Stimulated activated CD4-positive, alpha-beta T cell treated with anti-CD3 and anti-CD28 coated beads, Interleukin-1b, Interleukin-23, amount 100 ng/mL, for 24 hours (primary cell): Measurements from ENCODE around the gene GNPDA1.
A peak's percentile ranks its signal among the peaks of the same experiment; 100 is the strongest.

Experiments used
- DNase-seq, 4 experiments: peaks; one replicate each; pipeline ENCODE4 v3.0.0-alpha.2; 2020; ENCODE audit warnings: low read depth in 4 of 4, low spot score in 1 of 4

GNPDA1 gene

DNA sequence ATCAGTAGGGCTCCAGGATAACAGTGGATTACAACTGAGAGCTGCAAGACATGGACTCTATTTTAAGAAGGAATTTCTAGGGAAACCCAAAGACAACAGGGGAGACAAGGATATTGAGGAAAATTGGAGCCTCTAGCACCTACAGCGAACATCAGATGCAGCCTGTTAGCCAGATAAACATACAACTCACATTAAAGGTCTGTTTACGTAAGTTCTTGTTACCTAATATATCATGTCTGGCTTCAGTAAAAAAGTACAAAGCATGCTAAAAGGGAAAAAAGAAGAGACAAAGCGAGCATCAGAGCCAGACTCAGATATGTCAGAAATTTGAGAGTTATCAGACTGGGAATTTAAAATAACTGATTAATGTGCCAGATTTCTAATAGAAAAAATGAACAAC, 17.2 kb downstream of the GNPDA1 start:
- no peak for DNase-seq

GRCh38 chr5:141994511-141995136, 18.2 kb downstream of the GNPDA1 start:
- DNase-seq = no peak

DNA sequence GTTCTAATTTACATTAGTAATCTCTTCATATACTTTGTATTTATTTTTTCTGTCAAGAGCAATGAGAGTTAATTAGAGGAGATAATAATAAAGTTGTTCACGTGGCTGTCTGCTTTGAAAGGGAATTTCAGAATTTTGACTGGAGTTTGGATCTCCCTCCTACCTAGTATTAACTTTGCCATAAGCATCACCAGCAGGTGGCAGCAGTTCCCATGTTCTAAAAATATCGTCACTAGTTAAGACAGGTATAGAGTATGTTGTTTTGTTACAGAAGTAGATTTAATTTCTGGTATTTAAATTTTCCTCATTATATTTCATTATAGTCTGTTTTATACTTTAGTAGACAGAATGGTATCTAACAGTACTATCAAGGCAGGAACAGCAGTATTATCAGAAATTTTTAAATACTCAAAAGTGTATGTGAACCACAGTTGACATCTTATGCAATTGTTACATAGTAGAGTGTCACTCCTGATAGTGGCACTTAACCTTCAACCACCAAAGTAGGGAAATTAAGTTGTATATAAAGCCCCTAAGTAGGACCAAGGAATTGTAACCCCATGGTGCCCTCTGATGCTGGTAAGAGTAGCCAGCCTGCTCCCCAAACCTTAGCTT, 20.4 kb downstream of the GNPDA1 start:
- peak in 3 of 4 experiments; percentile 69 to 72 (median 72) for DNase-seq

- no peak for DNase-seq
These were observed 23.1 kb downstream of the GNPDA1 start for GRCh38 chr5:141989720-141990119.

- no peak for DNase-seq
These were observed 26.8 kb downstream of the GNPDA1 start for GRCh38 chr5:141986072-141986471.

DNA sequence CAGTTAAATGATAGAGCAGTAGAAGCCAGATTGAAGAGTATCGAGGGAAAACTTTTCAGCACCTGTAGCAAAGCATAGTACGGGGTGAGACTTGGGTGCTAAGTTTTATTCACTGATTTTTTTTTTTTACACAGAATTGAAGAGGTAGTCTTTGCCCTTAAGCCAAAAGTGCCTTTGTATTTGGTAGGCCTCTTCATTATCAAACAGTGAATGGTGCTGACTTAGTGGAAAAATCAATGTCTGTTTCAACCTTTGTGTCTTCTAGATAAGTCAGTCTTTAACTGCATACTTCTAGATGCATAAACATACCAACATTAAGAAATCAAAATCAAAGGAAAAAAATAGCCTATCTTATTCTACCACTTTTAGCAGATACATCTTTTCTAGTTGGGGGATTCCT, 30.2 kb downstream of the GNPDA1 start:
- no peak for DNase-seq

DNA sequence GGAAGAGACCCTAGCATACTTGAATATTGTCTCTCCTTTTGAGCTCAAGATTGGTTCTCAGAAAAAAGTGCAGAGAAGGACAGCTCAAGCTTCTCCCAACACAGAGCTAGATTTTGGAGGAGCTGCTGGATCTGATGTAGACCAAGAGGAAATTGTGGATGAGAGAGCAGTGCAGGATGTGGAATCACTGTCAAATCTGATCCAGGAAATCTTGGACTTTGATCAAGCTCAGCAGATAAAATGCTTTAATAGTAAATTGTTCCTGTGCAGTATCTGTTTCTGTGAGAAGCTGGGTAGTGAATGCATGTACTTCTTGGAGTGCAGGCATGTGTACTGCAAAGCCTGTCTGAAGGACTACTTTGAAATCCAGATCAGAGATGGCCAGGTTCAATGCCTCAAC, 34.4 kb downstream of the GNPDA1 start:
- DNase-seq = no peak

GRCh38 chr5:141976176-141976575, 36.7 kb downstream of the GNPDA1 start:
- DNase-seq = no peak

- no peak for DNase-seq
These were observed 38.8 kb downstream of the GNPDA1 start for GRCh38 chr5:141973871-141974595.

- no peak for DNase-seq
These were observed 42.8 kb downstream of the GNPDA1 start for GRCh38 chr5:141969783-141970771.

DNA sequence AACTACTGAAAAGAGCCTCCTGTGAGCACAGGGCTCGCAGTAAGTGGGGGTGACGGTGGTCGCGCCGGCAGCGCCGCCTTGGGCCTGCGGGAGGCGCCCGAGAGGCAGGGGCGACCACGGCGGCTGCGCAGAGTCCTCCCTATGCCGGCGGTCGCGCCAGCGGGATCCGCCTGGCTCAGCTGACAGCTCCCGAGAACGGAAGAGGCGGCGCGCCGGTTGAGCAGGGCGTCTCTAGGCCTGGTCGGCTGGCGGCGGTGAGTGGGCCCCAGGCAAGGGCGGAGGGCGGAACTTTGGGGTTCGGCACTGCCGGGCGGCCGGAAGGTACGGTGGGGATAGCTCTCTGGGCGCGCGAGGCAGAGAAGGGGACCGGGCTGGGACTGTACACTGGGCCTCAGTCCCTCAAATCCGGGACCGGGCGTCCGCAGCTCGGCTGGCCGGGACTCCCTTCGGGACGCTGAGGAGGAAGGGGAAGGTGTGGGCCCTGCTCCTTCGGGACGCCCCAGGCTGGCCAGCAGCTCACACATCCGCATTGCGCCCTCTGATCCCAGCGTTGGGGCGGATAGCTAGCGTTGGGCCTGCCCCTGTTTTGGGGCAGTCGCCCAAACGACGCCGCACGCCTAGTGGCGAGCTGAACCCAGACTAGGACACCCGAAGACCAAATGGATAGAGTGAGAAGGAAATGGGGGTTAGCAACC, 43.8 kb downstream of the GNPDA1 start, which contains the start of gene RNF14:
Gene RNF14 (plus strand): TSS at position 192 of the 695 bp plus-strand sequence. CDS start 4,484 bp downstream, outside the sequence.
- DNase-seq = peak; percentile 77 to 92 (median 87)

DNA sequence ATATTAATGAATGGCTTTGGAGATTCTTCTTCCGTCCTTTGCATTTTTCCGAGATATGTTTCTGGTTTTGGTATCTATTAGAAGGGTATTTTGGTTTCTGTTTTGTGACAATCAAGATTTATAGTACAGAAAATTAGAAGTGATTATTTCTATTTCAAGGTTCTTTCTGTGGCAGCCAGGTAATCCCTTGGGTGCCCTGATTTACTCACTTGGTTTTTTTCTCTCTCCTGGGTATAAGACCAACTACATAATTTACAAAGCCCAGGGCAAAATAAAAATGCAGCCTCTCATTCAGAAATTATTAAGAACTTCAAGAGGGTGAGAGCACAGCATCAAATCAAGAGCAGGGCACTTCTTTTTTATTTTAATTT, 45.9 kb downstream of the GNPDA1 start:
- DNase-seq = no peak

DNA sequence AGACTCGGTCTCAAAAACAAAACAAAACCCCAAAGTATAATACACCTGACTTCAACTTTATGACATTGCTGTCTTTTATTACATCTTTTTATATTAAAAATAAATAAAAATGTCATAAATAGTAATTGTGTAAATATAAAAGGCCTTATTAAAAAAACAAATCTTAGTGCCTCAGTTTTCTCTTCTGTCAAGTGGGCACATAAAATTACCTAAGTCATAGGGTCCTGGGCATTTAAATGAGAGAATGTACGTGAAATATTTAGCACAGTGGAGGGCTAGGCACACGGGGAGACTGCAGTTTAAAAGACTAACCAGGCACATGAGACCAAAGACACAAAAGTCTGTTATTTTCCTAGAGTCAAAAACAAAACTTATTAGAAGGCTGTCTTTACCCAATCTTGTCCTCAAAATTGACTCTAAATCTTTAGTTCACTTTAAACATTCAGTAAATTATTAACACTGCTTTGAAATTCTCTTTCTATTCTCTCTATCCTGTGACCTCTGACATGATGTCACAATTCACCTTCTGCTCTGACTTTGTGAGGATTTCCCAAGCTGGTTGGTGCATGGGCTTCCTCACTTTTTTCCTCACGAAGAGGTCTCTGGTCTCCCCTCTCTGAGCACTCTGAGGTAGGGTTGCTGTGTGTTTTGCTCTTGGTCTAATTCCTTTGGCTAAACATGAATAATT, 46.4 kb downstream of the GNPDA1 start:
- DNase-seq = no peak

DNA sequence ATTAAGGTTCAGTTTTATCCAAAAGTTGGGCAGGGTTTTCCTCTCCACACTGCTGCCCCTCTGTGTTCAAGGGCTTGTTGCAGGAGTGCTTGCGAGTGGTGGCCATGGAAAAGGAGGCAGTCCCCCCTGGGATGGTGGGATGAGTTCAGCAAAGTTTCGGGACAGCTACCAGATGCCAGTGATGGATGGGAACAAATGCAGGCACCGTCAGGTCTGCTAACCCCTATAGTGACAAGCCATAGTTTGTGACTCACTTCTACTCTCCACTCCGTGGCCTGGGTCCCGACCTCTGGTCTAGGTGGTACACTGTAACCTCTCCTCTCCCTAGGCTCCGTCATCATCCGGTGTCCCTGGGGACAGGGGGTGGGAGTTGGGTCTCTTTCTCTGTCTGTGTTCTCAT, 47.8 kb downstream of the GNPDA1 start:
- no peak for DNase-seq

GRCh38 chr5:141963701-141964100, 49.1 kb downstream of the GNPDA1 start:
- no peak for DNase-seq

GRCh38 chr5:141961466-141961865, 51.4 kb downstream of the GNPDA1 start:
- no peak for DNase-seq

GRCh38 chr5:141960449-141961323, 52.1 kb downstream of the GNPDA1 start:
- peak; percentile 82 to 89 (median 85) for DNase-seq

GRCh38 chr5:141960018-141960417, 52.8 kb downstream of the GNPDA1 start:
- DNase-seq = no peak
